HG03039 (cell line): ENCODE data around the gene PRKCA.
"Not testable (repeated sequence)": the region's sequence is repeated elsewhere in the genome, so short reads cannot be mapped to it uniquely, and the experiment has no call there.

Experiments used
- ATAC-seq: cut with Tn5 transposase; IDR thresholded peaks from one replicate; pipeline ENCODE4 v1.9.1; 2021; ENCODE audit warnings: mild to moderate bottlenecking, moderate library complexity; ENCODE audit not compliant: unreplicated experiment

The PRKCA gene

GRCh38 chr17:66690166-66690565, 387.8 kb downstream of the PRKCA start:
- no peak for ATAC-seq

GRCh38 chr17:66691644-66692420, 389.4 kb downstream of the PRKCA start:
- ATAC-seq: no peak

- ATAC-seq: no peak
Measured at GRCh38 chr17:66692421-66692690, 389.9 kb downstream of the PRKCA start.

- no peak for ATAC-seq
Measured at GRCh38 chr17:66695098-66695497, 392.7 kb downstream of the PRKCA start.

- no peak for ATAC-seq
Measured at GRCh38 chr17:66698270-66698669, 395.9 kb downstream of the PRKCA start.

GRCh38 chr17:66701462-66701861, 399.0 kb downstream of the PRKCA start:
- no peak for ATAC-seq

- no peak for ATAC-seq
Measured at GRCh38 chr17:66702106-66702936, 399.9 kb downstream of the PRKCA start.

GRCh38 chr17:66704858-66705520, 402.6 kb downstream of the PRKCA start:
- ATAC-seq: no peak

GRCh38 chr17:66706851-66707450, 404.5 kb downstream of the PRKCA start:
- no peak for ATAC-seq

GRCh38 chr17:66711401-66711800, 409.0 kb downstream of the PRKCA start:
- no peak for ATAC-seq

GRCh38 chr17:66711881-66712321, 409.5 kb downstream of the PRKCA start:
- ATAC-seq: no peak

GRCh38 chr17:66712453-66712852, 410.0 kb downstream of the PRKCA start:
- no peak for ATAC-seq

GRCh38 chr17:66713021-66713532, 410.7 kb downstream of the PRKCA start:
- not testable (repeated sequence) for ATAC-seq

GRCh38 chr17:66713533-66714042, 411.2 kb downstream of the PRKCA start:
- ATAC-seq: peak; percentile 34

GRCh38 chr17:66714046-66715023, 411.9 kb downstream of the PRKCA start:
- no peak for ATAC-seq

- no peak for ATAC-seq
Measured at GRCh38 chr17:66715076-66715675, 412.8 kb downstream of the PRKCA start.

- ATAC-seq: no peak
Measured at GRCh38 chr17:66715745-66716156, 413.3 kb downstream of the PRKCA start.

- ATAC-seq: no peak
Measured at GRCh38 chr17:66716236-66717026, 414.0 kb downstream of the PRKCA start.
